ENCODE data around the gene VPS54. TPM values are rescaled to one million over a fixed set of nuclear protein-coding genes. Genes with fewer than 3 reads are reported as not detected.

VPS54 gene
- total and polyA plus RNA-seq, 4 donors, result 4.5 to 25.1 (median 13.3) TPM

DNA sequence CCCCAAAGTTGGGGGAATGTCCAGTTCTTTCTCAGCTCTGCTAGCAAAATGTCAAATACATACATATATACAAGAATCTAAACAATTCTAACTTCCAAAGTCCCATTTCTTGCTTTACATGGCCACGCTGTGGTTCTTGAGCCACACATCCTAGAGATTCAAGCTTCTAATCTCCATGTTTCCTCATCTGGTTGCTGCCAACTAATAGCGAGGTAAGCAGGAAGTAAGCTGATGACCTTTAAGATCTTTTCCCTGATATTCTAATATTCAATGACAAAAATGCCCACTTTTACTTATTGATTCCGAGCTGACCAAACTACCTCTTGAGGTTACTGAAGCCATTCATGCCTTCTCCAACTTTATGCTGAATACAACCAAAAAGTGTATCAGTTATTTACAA is 3.3 kb downstream of the VPS54 start:
- WGBS, result 86% methylated on average over 3 of the region's 3 CpGs
- Histone ChIP-seq H3K4me3 (ENCODE audit: low read depth in 1 of 3, low read length in 3 of 3) (no peak overlapping the region), H3K9me3 (ENCODE audit: control insufficient read depth in 4 of 4, low read length in 3 of 4) (no peaks in the 10 kb centered on the region), H3K9ac (ENCODE audit: low read depth in 1 of 2, low read length in 2 of 2) (no peak overlapping the region), H3K4me1 (ENCODE audit: control insufficient read depth in 4 of 4, insufficient read depth in 4 of 4, low read length in 3 of 4) (peaks cover 2 to 11% (median 6%) of the 10 kb centered on the region in 4 donors), H3K27ac (ENCODE audit: low read depth in 1 of 2, low read length in 2 of 2) (no peak overlapping the region), H3K27me3 (ENCODE audit: control insufficient read depth in 4 of 4, insufficient read depth in 4 of 4, low read length in 3 of 4) (no peaks in the 10 kb centered on the region), H3K36me3 (ENCODE audit: control insufficient read depth in 4 of 4, insufficient read depth in 3 of 4, low read depth in 1 of 4, low read length in 3 of 4) (no peaks in the 10 kb centered on the region)
- no peak for TF ChIP-seq RAD21 (IDR thresholded peaks at IDR 0.05)
- TF ChIP-seq NR2F2 (IDR thresholded peaks at IDR 0.05), result no peak
- no peak for TF ChIP-seq MAX (IDR thresholded peaks at IDR 0.05)
- TF ChIP-seq GABPA (IDR thresholded peaks at IDR 0.05 in 1 of 2, conservative IDR thresholded peaks at IDR 0.05 in 1 of 2), result no peak
- no peak for TF ChIP-seq CTCF (IDR thresholded peaks at IDR 0.05; ENCODE audit: low read depth, low read length, missing input control)
- no peak for TF ChIP-seq SP1 (IDR thresholded peaks at IDR 0.05)
- no peak for TF ChIP-seq HNF4A (conservative IDR thresholded peaks at IDR 0.05)
- no peak for TF ChIP-seq EGR1 (IDR thresholded peaks at IDR 0.05; ENCODE audit: low read depth in 2 of 2)
- no peak for TF ChIP-seq ZBTB33 (IDR thresholded peaks at IDR 0.05)
- no peak for TF ChIP-seq FOXA2 (IDR thresholded peaks at IDR 0.05)
- no peak for TF ChIP-seq JUND (IDR thresholded peaks at IDR 0.05)
- no peak for TF ChIP-seq YY1 (IDR thresholded peaks at IDR 0.05)
- no peak for TF ChIP-seq FOXA1 (IDR thresholded peaks at IDR 0.05)
- no peak for TF ChIP-seq RXRA (IDR thresholded peaks at IDR 0.05)
- TF ChIP-seq, protein P1, sequence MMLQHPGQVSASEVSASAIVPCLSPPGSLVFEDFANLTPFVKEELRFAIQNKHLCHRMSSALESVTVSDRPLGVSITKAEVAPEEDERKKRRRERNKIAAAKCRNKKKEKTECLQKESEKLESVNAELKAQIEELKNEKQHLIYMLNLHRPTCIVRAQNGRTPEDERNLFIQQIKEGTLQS (IDR thresholded peaks at IDR 0.05), result no peak
- TF ChIP-seq TAF1 (conservative IDR thresholded peaks at IDR 0.05), result no peak
- no peak for TF ChIP-seq HNF4G (IDR thresholded peaks at IDR 0.05)
- DNase-seq (ENCODE audit: low spot score), result no peak

DNA sequence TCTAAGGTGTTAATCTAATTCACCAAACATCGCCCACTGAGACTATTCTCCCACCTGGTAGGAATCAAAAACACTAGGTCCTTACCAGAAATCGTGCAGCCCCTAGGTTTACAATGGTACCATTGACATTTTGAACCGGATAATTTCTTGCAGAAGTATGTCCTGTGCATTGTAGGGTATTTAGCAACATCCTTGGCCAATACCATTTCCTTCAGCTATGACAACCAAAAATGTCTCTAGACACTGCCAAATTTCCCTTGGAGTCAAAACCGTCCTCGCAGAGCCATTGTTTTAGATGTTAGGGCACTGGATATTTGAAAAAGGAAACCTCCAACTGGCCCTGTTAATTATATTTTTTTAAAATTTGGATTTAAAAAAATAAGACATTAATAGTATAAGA is 3.8 kb downstream of the VPS54 start:
- Histone ChIP-seq H3K9me3 (ENCODE audit: control insufficient read depth in 4 of 4, low read length in 3 of 4) (no peaks in the 10 kb centered on the region), H3K36me3 (ENCODE audit: control insufficient read depth in 4 of 4, insufficient read depth in 3 of 4, low read depth in 1 of 4, low read length in 3 of 4) (no peaks in the 10 kb centered on the region), H3K27ac (ENCODE audit: low read depth in 1 of 2, low read length in 2 of 2) (no peak overlapping the region), H3K4me1 (ENCODE audit: control insufficient read depth in 4 of 4, insufficient read depth in 4 of 4, low read length in 3 of 4) (peaks cover 2 to 9% (median 6%) of the 10 kb centered on the region in 4 donors), H3K9ac (ENCODE audit: low read depth in 1 of 2, low read length in 2 of 2) (no peak overlapping the region), H3K4me3 (ENCODE audit: low read depth in 1 of 3, low read length in 3 of 3) (no peak overlapping the region), H3K27me3 (ENCODE audit: control insufficient read depth in 4 of 4, insufficient read depth in 4 of 4, low read length in 3 of 4) (no peaks in the 10 kb centered on the region)
- no peak for DNase-seq (ENCODE audit: low spot score)
- 88% methylated on average over 5 of the region's 5 CpGs for WGBS
- no peak for TF ChIP-seq JUND (IDR thresholded peaks at IDR 0.05)

DNA sequence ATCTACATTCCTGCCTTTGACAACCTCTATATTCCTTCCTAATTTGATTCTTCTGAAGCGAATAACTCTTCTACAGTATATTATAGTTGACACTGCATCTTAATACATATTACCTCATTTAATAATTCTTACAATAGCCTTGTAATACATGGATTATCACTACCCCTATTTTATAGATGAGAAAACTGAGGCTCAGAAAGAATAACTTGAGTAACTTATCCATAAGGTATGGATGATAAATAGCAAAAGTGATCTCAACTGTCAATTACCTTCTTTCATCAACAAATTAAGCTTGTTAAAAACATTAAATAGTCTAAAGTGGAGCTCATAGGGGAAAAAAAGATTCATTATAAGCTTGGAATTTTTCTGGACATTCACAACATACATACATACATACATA is 4.6 kb downstream of the VPS54 start:
- Histone ChIP-seq H3K27ac (ENCODE audit: low read depth in 1 of 2, low read length in 2 of 2) (no peak overlapping the region), H3K9ac (ENCODE audit: low read depth in 1 of 2, low read length in 2 of 2) (no peak overlapping the region)
- 93% methylated on average over 1 of the region's 1 CpG for WGBS
- TF ChIP-seq NR2F2 (IDR thresholded peaks at IDR 0.05) (no peak), REST (IDR thresholded peaks at IDR 0.05) (no peak), HNF4A (conservative IDR thresholded peaks at IDR 0.05) (no peak), FOXA1 (IDR thresholded peaks at IDR 0.05) (no peak), TAF1 (conservative IDR thresholded peaks at IDR 0.05) (no peak), SP1 (IDR thresholded peaks at IDR 0.05) (no peak), YY1 (IDR thresholded peaks at IDR 0.05) (no peak), RXRA (IDR thresholded peaks at IDR 0.05) (no peak), GABPA (IDR thresholded peaks at IDR 0.05 in 1 of 2, conservative IDR thresholded peaks at IDR 0.05 in 1 of 2) (no peak), JUND (IDR thresholded peaks at IDR 0.05) (no peak), MAX (IDR thresholded peaks at IDR 0.05) (no peak), RAD21 (IDR thresholded peaks at IDR 0.05) (no peak), FOXA2 (IDR thresholded peaks at IDR 0.05) (no peak), EGR1 (IDR thresholded peaks at IDR 0.05; ENCODE audit: low read depth in 2 of 2) (no peak)

More for the DNA sequence above, 4.6 kb downstream of the VPS54 start:
- Histone ChIP-seq H3K4me3 (ENCODE audit: low read depth in 1 of 3, low read length in 3 of 3) (no peak overlapping the region), H3K4me1 (ENCODE audit: control insufficient read depth in 4 of 4, insufficient read depth in 4 of 4, low read length in 3 of 4) (peaks cover under 1 to 9% (median 5%) of the 10 kb centered on the region in 4 donors), H3K9me3 (ENCODE audit: control insufficient read depth in 4 of 4, low read length in 3 of 4) (no peaks in the 10 kb centered on the region), H3K36me3 (ENCODE audit: control insufficient read depth in 4 of 4, insufficient read depth in 3 of 4, low read depth in 1 of 4, low read length in 3 of 4) (no peaks in the 10 kb centered on the region), H3K27me3 (ENCODE audit: control insufficient read depth in 4 of 4, insufficient read depth in 4 of 4, low read length in 3 of 4) (no peaks in the 10 kb centered on the region)
- no peak for DNase-seq (ENCODE audit: low spot score)

Data from liver (tissue), 9 donors.